ENCODE data around the gene COG7.
A peak's percentile ranks its signal among the peaks of the same experiment; 100 is the strongest.
"Not testable (repeated sequence)": the region's sequence is repeated elsewhere in the genome, so short reads cannot be mapped to it uniquely, and the experiment has no call there.

The COG7 gene

GRCh38 chr16:23409522-23409921 is 43.5 kb downstream of the COG7 start:
- no peak for DNase-seq (ENCODE audit: low spot score)

- DNase-seq (ENCODE audit: low spot score), result peak; percentile 30
Measured at GRCh38 chr16:23408823-23409298, 44.1 kb downstream of the COG7 start.

DNA sequence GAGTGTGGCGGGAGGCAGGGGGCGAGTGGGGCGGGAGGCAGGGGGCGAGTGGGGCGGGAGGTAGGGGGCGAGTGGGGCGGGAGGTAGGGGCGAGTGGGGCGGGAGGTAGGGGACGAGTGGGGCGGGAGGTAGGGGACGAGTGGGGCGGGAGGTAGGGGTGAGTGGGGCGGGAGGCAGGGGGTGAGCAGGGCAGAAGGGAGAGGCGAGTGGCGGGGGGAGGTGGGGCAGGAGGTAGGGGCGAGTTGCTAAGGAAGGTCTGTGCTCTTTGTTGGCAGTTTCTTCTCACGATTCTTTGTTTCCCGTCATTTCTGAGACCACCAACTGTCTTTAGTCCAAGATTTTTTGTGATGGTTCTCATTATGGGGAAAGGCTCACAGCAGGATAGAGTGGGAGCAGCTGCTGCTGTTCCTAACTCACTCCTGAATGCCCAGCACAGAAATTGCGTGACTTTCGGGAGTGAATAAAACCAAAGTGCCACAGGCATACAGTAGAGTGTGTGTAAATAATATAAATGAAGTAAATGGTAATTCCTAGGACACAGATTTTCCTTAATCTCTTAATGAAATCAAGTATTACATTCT is 44.7 kb downstream of the COG7 start:
- no peak for DNase-seq (ENCODE audit: low spot score)

DNA sequence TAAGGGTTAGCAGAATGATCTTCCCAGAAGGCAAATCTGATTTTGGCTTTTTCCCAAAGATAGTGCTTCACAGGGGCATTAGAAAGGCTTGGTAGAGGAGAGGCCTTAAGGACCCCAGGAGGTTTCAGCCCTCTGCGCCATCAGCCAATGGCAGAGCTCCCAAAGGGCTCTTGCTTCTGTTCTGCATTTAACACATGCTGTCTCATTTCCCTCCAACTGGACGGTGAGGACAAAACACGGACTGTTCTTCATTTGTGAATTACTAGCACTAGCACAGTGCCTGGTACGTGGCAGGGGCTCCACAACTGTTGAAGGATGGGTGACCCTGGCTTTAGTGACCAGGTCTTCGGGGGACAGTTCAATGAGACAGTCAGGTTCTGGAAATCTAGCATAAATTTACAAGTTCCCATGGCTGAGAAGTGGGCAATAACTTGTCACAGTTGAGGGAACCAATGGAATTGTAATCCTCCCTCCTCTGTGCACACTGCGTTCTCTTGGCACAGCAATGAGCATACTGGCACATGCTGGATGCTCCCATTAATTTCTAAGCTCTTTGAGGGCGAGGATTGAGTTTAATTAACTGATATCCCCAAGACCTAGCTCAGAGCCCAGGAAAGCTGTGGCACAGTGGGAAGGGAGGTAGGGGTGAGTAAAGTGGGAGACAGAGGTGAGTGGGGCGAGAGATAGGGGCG is 45.4 kb downstream of the COG7 start:
- no peak for DNase-seq (ENCODE audit: low spot score)

GRCh38 chr16:23406546-23407240 is 46.3 kb downstream of the COG7 start:
- DNase-seq (ENCODE audit: low spot score), result no peak

DNA sequence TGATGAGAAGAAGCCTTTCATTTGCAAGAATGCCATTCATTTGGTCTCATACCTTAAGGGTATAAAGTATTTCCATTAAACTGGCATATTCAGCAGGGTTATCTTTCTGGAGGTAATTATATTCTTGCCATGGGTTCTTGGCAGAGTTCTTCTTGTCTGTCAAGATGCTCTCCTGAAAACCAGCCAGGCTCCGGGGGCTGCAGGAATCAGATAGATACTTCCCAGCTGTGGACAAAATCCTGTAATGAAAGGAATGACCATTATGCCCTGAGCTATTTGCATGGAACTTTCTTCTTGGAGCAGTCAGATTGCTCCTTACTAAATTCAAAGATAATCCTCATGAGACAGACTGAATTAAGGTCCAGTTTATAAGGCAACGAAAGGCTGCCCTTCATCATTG is 47.0 kb downstream of the COG7 start:
- DNase-seq (ENCODE audit: low spot score), result no peak

DNA sequence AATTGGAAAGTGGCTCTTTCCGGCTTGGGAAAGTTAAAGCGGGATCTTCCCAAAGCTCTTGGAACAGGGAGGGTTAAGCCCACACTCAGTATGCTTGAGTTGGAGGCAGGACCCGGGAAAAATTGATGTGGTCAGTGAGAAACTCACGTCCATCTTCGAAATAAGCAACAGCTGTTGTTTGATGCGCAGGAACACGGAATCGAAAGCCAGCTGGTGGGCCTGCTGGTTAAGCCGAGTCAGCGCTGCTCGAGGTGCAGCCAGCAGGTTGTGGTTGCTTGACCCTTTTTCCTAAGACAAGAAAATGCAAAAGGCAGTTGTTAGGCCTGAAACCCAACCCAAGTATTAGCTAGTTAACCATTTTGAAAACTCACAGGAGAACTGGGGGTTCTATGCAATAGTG is 49.4 kb downstream of the COG7 start:
- DNase-seq (ENCODE audit: low spot score), result no peak

- no peak for DNase-seq (ENCODE audit: low spot score)
Measured at GRCh38 chr16:23402100-23402499, 50.9 kb downstream of the COG7 start.

- DNase-seq (ENCODE audit: low spot score), result no peak
Measured at GRCh38 chr16:23401139-23401538, 51.9 kb downstream of the COG7 start.

DNA sequence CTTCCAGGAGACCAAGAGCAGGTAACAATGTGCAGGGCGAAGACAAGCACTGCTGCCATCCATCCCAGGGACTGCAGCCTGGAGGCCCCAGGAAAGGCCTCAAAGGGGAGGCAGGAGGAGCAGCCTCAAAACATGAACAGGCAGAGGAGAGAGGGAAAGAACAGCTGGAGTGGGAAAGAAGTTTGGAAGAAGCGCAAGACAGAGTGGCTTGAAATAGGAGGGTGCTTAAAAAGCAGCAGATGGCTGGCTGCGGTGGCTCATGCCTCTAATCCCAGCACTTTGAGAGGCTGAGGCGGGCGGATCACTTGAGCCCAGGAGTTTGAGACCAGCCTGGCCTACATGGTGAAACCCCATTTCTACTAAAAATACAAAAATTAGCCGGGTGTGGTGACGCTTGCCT is 52.5 kb downstream of the COG7 start:
- DNase-seq (ENCODE audit: low spot score), result not testable (repeated sequence)

DNA sequence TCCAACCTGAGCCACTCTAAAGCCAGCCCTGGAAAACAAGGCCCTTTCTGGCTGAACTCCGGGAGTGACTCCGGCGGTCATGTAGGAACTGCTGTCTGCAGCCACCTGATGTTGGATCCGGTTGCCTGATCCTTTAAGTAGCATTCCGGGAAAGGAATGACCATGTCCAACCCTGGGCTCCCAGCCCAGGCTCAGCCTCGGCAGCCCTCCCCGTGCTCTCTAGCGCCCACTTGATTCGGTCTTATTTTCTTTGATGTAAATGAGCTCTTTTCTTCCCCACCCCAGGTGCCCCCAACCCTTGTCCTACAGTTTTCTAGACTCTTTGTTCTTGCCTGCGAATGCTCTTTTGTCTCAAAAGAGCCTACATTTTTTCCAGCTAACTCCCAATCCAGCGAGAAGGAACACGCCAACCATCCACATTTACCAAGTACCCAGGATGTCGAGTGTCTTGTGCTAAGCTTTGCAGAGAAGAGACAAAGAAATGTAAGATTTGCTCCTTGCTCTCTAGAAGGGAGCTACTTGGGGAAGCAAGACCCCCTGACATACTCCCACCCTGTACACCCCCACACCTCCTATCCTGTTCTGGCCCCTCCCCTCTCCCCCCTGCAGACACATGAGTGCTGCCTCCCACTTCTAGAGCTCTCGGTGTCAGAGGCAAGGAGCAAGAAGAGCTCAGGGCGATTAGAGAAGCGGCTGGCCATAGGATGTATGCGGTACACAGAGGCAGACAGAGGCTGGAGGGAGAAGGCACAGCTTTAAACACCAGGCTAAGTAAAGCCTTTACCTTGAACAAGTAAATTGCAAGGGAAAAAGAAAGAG is 53.8 kb downstream of the COG7 start:
- DNase-seq (ENCODE audit: low spot score), result no peak

- no peak for DNase-seq (ENCODE audit: low spot score)
Measured at GRCh38 chr16:23397464-23397863, 55.5 kb downstream of the COG7 start.

DNA sequence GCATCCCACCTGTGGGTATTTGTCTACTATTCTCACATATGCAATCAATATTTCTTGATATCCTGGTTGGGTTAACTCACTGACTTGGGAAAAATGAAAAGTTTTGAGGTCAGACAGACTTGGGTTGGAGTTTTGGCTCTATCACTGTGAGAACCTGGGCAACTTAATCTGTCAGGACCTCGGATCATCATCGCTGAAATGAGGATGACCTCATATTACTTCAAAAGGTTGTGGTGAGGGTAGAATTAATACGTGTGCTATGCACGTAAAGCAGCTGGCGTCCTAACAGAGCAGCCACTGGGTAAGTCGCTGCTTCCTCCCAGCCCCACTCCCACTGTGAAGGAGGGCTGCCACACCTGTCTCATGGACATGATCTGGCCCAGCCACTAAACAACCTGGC is 57.3 kb downstream of the COG7 start:
- no peak for DNase-seq (ENCODE audit: low spot score)

DNA sequence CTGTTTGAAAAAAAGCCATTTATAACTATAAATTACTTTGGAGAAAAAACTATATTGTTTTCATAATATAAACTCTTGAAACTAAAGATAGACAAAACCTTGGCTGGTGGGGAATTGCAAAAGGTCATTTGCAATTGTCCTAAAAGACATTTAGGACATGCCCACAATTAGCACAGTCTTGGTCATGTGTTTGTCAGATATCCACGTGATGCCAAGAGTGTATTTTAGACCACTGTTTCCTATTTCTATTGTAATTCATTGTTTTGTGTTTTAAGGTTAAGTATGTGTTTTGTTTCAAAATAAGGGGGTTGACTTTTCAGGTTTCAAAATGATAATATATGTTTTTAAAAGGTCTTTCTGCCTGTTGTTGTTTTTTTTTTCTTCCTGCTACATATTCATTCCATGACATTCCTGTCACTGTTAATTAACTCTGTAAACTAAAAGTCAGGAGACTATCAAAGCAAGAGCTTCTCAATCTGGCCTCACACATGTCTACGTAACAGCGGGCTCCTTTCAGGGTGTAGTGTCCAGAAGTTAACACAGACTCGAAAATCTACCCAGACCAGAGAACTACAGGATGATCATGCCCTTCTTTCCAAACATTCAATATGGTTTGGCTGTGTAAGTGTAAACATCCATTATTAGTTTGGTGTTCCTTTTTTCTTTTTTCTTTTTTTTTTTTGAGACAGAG is 58.7 kb downstream of the COG7 start:
- DNase-seq (ENCODE audit: low spot score), result no peak

DNA sequence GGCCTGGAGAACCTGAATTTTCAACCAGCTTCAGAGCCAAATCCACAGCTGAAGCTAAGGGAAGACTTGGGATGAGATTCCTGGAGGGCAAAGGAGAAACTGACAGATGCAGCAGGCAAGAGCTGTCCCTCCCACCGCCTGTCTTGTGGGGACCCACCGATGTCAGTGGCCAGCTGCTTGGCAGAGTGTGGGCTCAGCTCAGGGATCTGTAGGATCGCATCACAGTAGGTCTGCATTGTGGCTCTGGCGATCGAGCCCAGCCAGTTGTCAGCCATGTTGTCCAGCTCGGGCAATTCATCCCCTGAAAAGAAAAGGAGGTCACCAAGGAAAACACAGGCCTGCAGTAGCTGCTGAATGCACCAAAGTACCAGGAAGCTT is 60.8 kb downstream of the COG7 start:
- DNase-seq (ENCODE audit: low spot score), result no peak

GRCh38 chr16:23391381-23392222 is 61.4 kb downstream of the COG7 start:
- no peak for DNase-seq (ENCODE audit: low spot score)

GRCh38 chr16:23389936-23390335 is 63.1 kb downstream of the COG7 start:
- not testable (repeated sequence) for DNase-seq (ENCODE audit: low spot score)

GRCh38 chr16:23389201-23389600 is 63.8 kb downstream of the COG7 start:
- no peak for DNase-seq (ENCODE audit: low spot score)

DNA sequence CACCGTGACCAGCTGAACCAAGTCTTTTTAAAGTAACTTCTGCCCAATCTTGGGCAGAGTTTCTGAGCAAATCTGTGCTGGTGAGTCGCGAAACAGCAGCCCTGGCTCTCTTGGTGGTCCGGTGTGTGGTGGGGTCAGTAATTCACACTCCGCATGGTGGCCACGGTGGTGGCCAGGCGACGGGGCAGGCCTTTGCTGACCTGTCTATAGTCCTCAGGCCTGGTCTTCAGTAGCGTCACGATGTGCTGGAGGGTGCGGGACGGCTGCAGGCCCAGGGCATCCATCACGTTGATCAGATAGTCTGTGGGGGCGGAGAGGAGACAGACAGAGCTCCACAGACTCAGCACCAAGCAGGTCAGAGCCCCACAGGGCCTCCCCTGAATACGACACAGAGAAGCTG is 64.2 kb downstream of the COG7 start:
- DNase-seq (ENCODE audit: low spot score), result no peak

DNA sequence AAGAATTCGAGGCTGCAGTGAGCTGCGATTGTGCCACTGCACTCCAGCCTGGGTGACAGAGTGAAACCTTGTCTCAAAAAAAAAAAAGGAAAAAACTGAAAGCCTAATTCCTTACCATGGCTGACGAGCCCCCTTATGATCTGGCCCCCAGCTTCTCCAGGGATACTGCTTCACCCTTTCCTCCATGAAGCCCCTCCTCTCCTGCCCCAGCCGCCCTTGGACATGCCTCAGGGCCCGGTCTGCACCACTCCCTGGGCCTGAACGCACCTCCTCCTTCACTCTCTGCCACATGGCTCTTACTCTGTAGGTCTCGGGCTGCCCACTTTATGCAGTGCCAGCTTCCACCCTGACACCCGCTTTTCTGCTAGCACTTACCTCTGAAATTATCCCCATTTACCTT is 65.3 kb downstream of the COG7 start:
- DNase-seq (ENCODE audit: low spot score), result no peak

GRCh38 chr16:23385441-23385840 is 67.5 kb downstream of the COG7 start:
- no peak for DNase-seq (ENCODE audit: low spot score)
